ENCODE results near the gene TDRD9.

GRCh38 chr14:103966631-103967030 lies 38.4 kb downstream of the TDRD9 start:
- TF ChIP-seq EZH2 (IDR thresholded peaks at IDR 0.05; ENCODE audit: low read depth, unreplicated experiment) (no peak), CTCF (conservative IDR thresholded peaks at IDR 0.05; ENCODE audit: low read depth in 2 of 2) (no peak), REST (IDR thresholded peaks at IDR 0.05; ENCODE audit: unreplicated experiment) (no peak), POLR2AphosphoS5 (IDR thresholded peaks at IDR 0.05; ENCODE audit: low read depth) (no peak), JUNB (IDR thresholded peaks at IDR 0.05; ENCODE audit: unreplicated experiment) (no peak), STAT1 (IDR thresholded peaks at IDR 0.05; ENCODE audit: unreplicated experiment) (no peak), CREB1 (CRISPR knock-in tag; IDR thresholded peaks at IDR 0.05; ENCODE audit: low read depth) (no peak), EZH2phosphoT487 (IDR thresholded peaks at IDR 0.05; ENCODE audit: unreplicated experiment) (no peak), ZNF462 (CRISPR knock-in tag; IDR thresholded peaks at IDR 0.05) (no peak), ETS1 (IDR thresholded peaks at IDR 0.05) (no peak)

All from GM23338 (cell line).